ENCODE results near the gene RNF181.

RNF181 gene

DNA sequence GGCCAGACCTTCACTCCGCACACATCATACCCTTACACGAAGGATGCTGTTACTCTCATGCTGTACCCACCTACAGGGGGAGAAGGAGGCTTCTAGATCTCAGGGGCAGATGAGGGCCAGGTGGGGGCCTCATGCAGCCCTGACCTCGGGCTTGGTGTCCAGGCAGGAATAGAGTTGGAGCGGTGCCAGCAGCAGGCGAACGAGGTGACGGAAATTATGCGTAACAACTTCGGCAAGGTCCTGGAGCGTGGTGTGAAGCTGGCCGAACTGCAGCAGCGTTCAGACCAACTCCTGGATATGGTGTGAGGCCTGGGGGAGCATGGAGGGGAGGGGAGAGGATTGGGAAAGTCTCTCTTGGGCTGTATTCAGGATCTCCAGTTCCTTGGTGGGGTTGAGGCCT lies 4.0 kb upstream of the RNF181 start:
- TF ChIP-seq, protein P1, sequence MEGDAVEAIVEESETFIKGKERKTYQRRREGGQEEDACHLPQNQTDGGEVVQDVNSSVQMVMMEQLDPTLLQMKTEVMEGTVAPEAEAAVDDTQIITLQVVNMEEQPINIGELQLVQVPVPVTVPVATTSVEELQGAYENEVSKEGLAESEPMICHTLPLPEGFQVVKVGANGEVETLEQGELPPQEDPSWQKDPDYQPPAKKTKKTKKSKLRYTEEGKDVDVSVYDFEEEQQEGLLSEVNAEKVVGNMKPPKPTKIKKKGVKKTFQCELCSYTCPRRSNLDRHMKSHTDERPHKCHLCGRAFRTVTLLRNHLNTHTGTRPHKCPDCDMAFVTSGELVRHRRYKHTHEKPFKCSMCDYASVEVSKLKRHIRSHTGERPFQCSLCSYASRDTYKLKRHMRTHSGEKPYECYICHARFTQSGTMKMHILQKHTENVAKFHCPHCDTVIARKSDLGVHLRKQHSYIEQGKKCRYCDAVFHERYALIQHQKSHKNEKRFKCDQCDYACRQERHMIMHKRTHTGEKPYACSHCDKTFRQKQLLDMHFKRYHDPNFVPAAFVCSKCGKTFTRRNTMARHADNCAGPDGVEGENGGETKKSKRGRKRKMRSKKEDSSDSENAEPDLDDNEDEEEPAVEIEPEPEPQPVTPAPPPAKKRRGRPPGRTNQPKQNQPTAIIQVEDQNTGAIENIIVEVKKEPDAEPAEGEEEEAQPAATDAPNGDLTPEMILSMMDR (IDR thresholded peaks at IDR 0.05): no peak

DNA sequence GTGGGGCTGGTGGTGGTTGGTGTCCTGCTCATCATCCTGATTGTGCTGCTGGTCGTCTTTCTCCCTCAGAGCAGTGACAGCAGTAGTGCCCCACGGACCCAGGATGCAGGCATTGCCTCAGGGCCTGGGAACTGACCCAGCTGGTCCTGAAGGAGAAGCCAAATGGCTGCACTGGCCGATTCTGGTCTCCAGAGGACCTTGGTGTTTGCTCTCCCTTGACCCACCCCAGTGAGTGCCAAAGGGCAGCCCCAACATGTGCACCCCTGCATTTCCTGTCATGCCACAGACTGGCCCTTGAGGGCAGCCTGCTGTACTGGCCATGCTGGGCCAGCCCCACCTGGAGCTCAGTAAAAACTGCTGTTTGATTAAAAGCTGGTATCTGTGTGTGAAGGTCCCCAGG lies 2.5 kb upstream of the RNF181 start:
- TF ChIP-seq, protein P1 (IDR thresholded peaks at IDR 0.05): no peak

DNA sequence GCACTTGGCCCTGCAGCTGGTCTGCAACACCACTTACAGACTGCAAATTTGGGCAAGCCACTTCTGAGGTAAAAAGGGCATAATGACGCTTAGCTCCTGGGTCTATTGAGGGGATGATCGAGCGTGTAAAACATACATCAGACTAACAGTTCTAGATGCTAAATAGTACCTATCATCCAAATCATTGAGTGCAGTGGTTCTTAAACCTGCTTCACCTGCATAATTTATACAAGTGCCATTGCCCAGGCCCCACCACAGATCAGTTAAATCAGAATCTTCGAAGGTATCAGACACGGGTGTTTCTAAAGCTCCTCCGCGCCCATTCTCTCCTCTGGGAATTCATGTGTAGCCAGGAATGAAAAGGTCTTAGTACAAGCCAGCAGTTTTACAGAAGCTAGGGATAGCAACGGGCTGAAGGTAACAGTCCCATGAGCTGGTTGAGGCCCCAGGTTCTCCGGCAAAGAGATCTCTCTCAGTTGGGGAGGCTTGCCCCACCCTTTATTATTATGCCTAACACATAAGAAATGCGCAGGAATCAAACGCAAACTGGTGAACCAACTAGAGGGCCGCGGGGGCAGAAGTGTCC lies 737 bp upstream of the RNF181 start:
- TF ChIP-seq, protein P1 (IDR thresholded peaks at IDR 0.05): no peak

DNA sequence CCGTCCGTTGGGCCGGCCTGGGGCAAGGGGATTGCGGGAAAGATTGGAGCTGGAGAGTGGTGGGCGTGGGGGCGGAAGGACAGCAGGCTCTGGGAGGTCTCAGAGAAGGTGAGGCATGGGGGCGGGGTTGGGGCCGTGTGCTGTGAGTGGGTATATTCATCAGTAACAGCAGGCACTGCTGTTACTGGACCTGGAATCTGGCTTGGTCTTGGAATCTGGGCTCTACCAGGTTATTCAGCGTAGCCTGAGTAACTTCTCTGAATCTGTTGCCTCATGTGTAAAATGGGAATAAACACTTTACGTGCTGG lies 435 bp downstream of the RNF181 start:
- TF ChIP-seq, protein P1 (IDR thresholded peaks at IDR 0.05): no peak

DNA sequence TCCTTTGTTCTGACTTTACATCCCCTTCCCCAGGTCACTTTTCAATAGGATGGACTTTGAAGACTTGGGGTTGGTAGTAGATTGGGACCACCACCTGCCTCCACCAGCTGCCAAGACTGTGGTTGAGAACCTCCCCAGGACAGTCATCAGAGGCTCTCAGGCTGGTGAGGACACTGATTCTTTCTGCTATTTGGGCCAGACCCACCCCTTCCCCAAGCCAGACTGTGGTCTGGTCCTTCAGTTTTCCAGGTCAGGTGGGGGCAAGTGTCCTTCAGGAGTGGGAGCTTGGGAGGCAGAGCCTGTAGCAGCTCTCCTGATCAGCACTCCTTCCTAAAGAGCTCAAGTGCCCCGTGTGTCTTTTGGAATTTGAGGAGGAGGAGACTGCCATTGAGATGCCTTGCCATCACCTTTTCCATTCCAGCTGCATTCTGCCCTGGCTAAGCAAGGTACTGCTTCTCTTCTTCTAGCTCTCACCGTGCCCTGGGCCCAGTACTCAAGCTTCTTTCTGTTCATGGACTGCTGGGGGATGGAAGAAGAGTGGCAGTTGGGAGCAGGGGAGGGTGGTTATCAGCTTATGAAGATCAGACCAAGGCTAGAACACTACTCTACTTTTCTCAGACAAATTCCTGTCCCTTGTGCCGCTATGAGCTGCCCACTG lies 1.1 kb downstream of the RNF181 start:
- TF ChIP-seq, protein P1 (IDR thresholded peaks at IDR 0.05): no peak

DNA sequence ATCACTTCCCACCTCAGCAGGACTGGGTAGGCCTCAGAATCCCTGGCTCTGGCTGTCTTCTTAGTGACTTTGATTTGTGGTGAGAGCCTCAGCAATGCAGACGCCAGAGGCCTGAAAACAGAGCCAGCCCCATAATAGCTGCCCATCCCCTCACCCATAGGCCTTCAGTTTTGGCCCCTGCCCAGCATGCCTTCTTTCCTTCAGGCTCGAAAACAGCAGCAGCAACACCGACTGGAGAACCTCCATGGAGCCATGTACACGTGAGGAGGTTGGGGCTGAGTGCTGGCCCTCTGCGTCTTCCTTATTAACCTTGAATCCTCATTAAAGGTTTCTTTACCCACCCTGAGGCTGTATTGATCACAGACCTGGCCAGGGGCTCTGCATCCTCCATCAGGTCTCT lies 1.7 kb downstream of the RNF181 start:
- TF ChIP-seq, protein P1 (IDR thresholded peaks at IDR 0.05): no peak

DNA sequence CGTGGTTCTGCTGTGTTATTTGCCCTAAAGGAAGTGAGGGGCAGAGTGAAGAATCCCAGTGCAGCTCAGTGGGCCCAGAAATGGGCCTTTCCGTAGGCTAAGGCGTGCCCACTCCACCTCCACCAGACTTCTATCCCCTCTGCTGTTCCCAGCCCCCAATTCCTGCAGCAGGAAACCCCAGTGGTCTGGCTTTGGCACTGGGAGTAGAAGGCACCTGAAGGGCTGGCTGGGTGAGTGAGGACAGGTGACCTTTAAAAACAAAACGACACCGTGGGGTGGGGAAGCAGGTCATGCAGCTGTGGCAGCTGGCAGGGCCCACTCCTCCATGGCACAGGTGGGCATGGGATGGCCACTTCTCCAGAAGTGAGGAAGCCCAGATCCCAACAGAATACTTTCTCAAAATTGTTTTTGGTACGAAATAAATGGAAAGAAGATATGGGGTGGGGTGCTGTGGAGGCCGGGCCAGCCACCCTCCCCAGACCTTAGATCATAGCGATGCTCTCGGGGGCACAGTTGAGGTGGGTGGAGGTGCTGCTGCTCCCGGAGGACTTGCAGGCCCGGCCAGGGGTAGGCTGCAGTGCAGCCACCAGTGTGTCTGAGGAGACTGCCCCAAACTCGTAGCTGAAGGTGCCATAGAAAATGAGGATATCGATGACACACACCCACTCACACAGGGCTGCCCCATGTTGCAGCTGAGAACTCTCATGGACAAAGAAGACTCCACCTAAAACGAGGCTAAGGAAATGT lies 3.2 kb downstream of the RNF181 start:
- TF ChIP-seq, protein P1 (IDR thresholded peaks at IDR 0.05): no peak
